Natural killer cell (primary cell): Measurements from ENCODE around the gene DNAH10. TPM values are rescaled to one million over a fixed set of nuclear protein-coding genes. Genes with fewer than 3 reads are reported as not detected.

Source experiments
- ATAC-seq, 3 donors: fragments of 150-1000 bp in 2 of 3; fragments of 200-7000 bp in 1 of 3; cut with Tn5 transposase; 1 replicate in 1 of 3; 2 replicates in 2 of 3; pipeline ENCODE4 v1.10.0; 2021; ENCODE audit warnings: mild to moderate bottlenecking in 2 of 3, moderate library complexity in 2 of 3
- DNase-seq, 2 donors: peaks; one replicate each; pipeline versions ENCODE4 v3.0.0 to v3.0.0-alpha.2; 2013 to 2021; ENCODE audit warnings: mixed read lengths in 1 of 2
- H3K27ac ChIP-seq: one replicate; pipeline ENCODE4 v1.5.1; 2013; ENCODE audit warnings: mild to moderate bottlenecking, low read length
- H3K27me3 ChIP-seq: one replicate; pipeline ENCODE4 v1.6.1; 2013; ENCODE audit warnings: low read length; ENCODE audit not compliant: control insufficient read depth, insufficient read depth
- H3K36me3 ChIP-seq: one replicate; pipeline ENCODE4 v1.6.1; 2013; ENCODE audit warnings: low read length; ENCODE audit not compliant: control insufficient read depth, insufficient read depth
- H3K4me1 ChIP-seq: one replicate; pipeline ENCODE4 v1.6.1; 2013; ENCODE audit warnings: low read length; ENCODE audit not compliant: control insufficient read depth, insufficient read depth
- H3K4me3 ChIP-seq: one replicate; pipeline ENCODE4 v1.5.1; 2013; ENCODE audit warnings: low read length
- H3K9me3 ChIP-seq: one replicate; pipeline ENCODE4 v1.6.1; 2013; ENCODE audit warnings: low read length; ENCODE audit not compliant: control insufficient read depth, insufficient read depth
- H3K27ac Mint-ChIP-seq, 2 donors: one replicate each; pipeline ENCODE4 v1.8.0; 2022; ENCODE audit warnings: mild to moderate bottlenecking in 2 of 2, mixed read lengths in 2 of 2, moderate library complexity in 1 of 2
- H3K27me3 Mint-ChIP-seq, 2 donors: one replicate each; pipeline ENCODE4 v1.8.0; 2022; ENCODE audit warnings: low read depth in 2 of 2, mixed read lengths in 2 of 2
- H3K36me3 Mint-ChIP-seq: one replicate; pipeline ENCODE4 v1.8.0; 2022; ENCODE audit warnings: mixed read lengths
- H3K4me1 Mint-ChIP-seq, 2 donors: one replicate each; pipeline ENCODE4 v1.8.0; 2022; ENCODE audit warnings: mixed read lengths in 2 of 2
- H3K4me3 Mint-ChIP-seq: one replicate; pipeline ENCODE4 v1.8.0; 2022; ENCODE audit warnings: mild to moderate bottlenecking, moderate library complexity, mixed read lengths
- H3K9me3 Mint-ChIP-seq, 2 donors: one replicate each; pipeline ENCODE4 v1.8.0; 2022; ENCODE audit warnings: mixed read lengths in 2 of 2
- WGBS: methylation state at CpG from one replicate; pipeline ENCODE4 v1.1.7; 2013; ENCODE audit warnings: missing lambda C conversion rate; ENCODE audit not compliant: insufficient coverage; 5-methylcytosine and 5-hydroxymethylcytosine counted together
- intact Hi-C: fragments of 100-400 bp; cut with micrococcal nuclease; formaldehyde crosslinking; loops from one replicate; pipeline ENCODE4 v1.14.2; 2022
- total RNA-seq, 4 donors: library from RNA; stranded (reverse); fragments of 120-200 nt in 1 of 4; gene quantifications; one replicate each; pipeline versions ENCODE4 v1.2.3 to v1.2.4, GENCODE V29; 2013 to 2022
- TF ChIP-seq, protein P1 (sequence below): fragments of 200-600 bp; IDR thresholded peaks from one replicate; pipeline ENCODE4 v1.8.0; 2022; ENCODE audit warnings: antibody characterized with exemption

DNAH10 gene
- total RNA-seq, 3 donors from 2014 or later (not counting 1 experiment from before 2014, with no cell fraction given), result 0.43 to 1.7 (median 0.94) TPM

DNA sequence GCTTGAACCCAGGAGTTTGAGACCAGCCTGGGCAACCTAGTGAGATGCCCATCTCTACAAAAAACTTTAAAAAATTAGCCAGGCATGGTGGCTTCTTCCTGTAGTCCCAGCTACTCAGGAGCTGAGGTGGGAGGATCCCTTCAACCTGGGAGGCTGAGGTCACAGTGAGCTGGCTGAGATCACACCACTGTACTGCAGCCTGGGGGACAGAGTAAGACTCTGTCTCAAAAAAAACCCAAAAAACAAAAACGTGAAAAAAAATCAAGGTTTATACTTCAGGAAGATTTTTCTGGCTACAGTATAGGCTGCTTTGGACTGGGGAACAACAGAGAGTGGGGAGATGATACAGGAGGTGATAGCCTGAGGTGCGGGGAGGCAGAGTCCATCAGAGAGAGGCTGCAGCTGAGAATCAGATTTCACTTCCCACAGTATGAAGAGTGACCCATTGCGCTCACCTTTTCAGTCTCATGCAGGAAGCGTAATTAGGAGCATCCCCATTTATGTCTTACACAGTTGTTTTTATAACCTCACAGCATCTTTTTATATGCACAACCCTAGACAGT lies 28.9 kb downstream of the DNAH10 start:
- Histone ChIP-seq H3K4me3 (no peak overlapping the region), H3K36me3 (no peaks in the 10 kb centered on the region), H3K9me3 (no peaks in the 10 kb centered on the region), H3K27ac (no peak overlapping the region), H3K4me1 (no peaks in the 10 kb centered on the region), H3K27me3 (no peaks in the 10 kb centered on the region)
- intact Hi-C loops, result no loop called here
- WGBS, result 92% methylated on average over 4 of the region's 4 CpGs
- no peak for DNase-seq
- Mint-ChIP-seq H3K4me1 (no peaks in the 10 kb centered on the region), H3K36me3 (no peaks in the 10 kb centered on the region), H3K9me3 (no peaks in the 10 kb centered on the region), H3K4me3 (no peak overlapping the region), H3K27ac (no peak overlapping the region), H3K27me3 (peaks cover 0 to 7% of the 10 kb centered on the region in 2 donors)
- TF ChIP-seq, protein P1, sequence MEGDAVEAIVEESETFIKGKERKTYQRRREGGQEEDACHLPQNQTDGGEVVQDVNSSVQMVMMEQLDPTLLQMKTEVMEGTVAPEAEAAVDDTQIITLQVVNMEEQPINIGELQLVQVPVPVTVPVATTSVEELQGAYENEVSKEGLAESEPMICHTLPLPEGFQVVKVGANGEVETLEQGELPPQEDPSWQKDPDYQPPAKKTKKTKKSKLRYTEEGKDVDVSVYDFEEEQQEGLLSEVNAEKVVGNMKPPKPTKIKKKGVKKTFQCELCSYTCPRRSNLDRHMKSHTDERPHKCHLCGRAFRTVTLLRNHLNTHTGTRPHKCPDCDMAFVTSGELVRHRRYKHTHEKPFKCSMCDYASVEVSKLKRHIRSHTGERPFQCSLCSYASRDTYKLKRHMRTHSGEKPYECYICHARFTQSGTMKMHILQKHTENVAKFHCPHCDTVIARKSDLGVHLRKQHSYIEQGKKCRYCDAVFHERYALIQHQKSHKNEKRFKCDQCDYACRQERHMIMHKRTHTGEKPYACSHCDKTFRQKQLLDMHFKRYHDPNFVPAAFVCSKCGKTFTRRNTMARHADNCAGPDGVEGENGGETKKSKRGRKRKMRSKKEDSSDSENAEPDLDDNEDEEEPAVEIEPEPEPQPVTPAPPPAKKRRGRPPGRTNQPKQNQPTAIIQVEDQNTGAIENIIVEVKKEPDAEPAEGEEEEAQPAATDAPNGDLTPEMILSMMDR, result no peak
- no peak for ATAC-seq

DNA sequence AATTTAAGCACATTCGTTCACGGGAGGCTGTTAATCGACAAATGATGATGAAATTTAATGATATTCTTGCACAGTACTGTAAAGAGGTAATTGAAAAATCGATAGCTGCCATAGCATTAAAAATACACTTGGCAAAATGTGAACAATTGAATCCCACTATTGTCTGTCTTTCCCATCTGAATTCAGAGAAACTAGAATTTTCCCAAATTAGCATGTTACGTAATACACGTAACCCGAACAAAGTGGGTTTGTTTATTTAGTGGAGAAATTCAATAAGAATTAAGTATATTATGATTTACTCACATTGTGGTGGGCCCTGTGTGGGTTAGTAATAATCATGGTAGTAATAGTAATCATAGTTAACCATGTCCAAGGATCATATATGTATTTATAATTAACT lies 31.9 kb downstream of the DNAH10 start:
- H3K9me3 ChIP-seq, result no peaks in the 10 kb centered on the region
- Mint-ChIP-seq H3K4me3 (no peak overlapping the region), H3K36me3 (no peaks in the 10 kb centered on the region), H3K27me3 (peaks cover 0 to 5% of the 10 kb centered on the region in 2 donors), H3K9me3 (no peaks in the 10 kb centered on the region), H3K27ac (no peak overlapping the region), H3K4me1 (no peaks in the 10 kb centered on the region)
- H3K27me3 ChIP-seq, result no peaks in the 10 kb centered on the region
- no peaks in the 10 kb centered on the region for H3K4me1 ChIP-seq
- H3K4me3 ChIP-seq, result no peak overlapping the region
- ATAC-seq, result no peak
- no peak for DNase-seq
- no peaks in the 10 kb centered on the region for H3K36me3 ChIP-seq
- TF ChIP-seq, protein P1, result no peak
- no peak overlapping the region for H3K27ac ChIP-seq
- intact Hi-C loops, result no loop called here
- 96% methylated on average over 4 of the region's 7 CpGs for WGBS

DNA sequence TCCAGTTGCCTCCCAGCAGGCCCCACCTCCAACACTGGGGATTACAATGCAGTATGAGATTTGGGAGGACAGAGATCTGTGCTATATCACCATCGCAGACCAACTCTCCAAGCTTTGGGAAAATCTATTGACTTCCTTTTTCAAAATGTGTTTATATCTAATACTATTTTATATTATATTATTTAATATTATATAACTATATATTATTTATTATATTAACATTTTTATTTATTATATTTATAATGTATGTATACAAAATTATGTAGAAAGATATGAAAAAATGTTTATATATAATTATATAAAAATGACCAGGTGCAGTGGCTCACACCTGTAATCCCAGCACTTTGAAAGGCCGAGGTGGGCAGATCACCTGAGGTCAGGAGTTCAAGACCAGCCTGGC lies 36.4 kb downstream of the DNAH10 start:
- Histone ChIP-seq H3K9me3 (no peaks in the 10 kb centered on the region), H3K4me1 (no peaks in the 10 kb centered on the region), H3K4me3 (no peak overlapping the region), H3K36me3 (no peaks in the 10 kb centered on the region), H3K27me3 (no peaks in the 10 kb centered on the region), H3K27ac (no peak overlapping the region)
- DNase-seq (no peak), ATAC-seq (no peak)
- no peak overlapping the region for H3K4me3 Mint-ChIP-seq
- no peaks in the 10 kb centered on the region for H3K36me3 Mint-ChIP-seq
- TF ChIP-seq, protein P1, result no peak
- H3K27me3 Mint-ChIP-seq, result peaks cover 7% of the 10 kb centered on the region in 2 donors
- no CpG with 5 or more reads among the region's 2 CpGs for WGBS
- H3K4me1 Mint-ChIP-seq, result no peaks in the 10 kb centered on the region
- no peaks in the 10 kb centered on the region for H3K9me3 Mint-ChIP-seq
- no peak overlapping the region for H3K27ac Mint-ChIP-seq
- intact Hi-C loops, result no loop called here

DNA sequence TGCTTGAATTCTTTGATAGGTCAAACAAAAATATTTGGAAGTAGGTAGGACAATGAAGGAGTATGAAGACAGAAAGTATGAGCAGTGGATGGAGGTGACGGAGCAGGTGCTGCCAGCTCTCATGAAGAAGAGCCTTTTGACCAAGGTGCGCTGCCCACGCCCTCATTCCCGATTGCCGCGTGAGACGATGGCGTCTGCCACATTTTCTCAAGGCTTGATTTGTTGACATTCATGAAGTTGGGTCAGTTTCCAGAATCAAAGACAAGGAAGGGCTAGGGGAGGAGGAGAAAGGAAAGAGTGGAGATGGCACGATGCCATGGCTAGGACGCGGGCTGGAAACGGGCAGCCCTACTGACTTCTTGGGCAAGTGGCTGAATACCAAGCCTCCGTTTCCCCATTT lies 37.1 kb downstream of the DNAH10 start:
- Histone ChIP-seq H3K9me3 (no peaks in the 10 kb centered on the region), H3K27ac (no peak overlapping the region), H3K36me3 (no peaks in the 10 kb centered on the region), H3K27me3 (no peaks in the 10 kb centered on the region), H3K4me1 (no peaks in the 10 kb centered on the region), H3K4me3 (no peak overlapping the region)
- DNase-seq (no peak), ATAC-seq (no peak)
- Mint-ChIP-seq H3K4me1 (no peaks in the 10 kb centered on the region), H3K27me3 (peaks cover 7% of the 10 kb centered on the region in 2 donors), H3K9me3 (no peaks in the 10 kb centered on the region), H3K36me3 (no peaks in the 10 kb centered on the region), H3K4me3 (no peak overlapping the region), H3K27ac (no peak overlapping the region)
- 96% methylated on average over 13 of the region's 13 CpGs for WGBS
- intact Hi-C loops, result no loop called here
- TF ChIP-seq, protein P1, result no peak
